Large intestine (tissue), 3 donors: ENCODE results near the gene TLK1. TPM values are rescaled to one million over a fixed set of nuclear protein-coding genes. Genes with fewer than 3 reads are reported as not detected.
A peak's percentile ranks its signal among the peaks of the same experiment; 100 is the strongest.

Experiments used
- DNase-seq, 2 donors: peaks; one replicate each; pipeline versions ENCODE4 v3.0.0 to v3.0.0-alpha.2; 2013
- H3K27ac ChIP-seq: one replicate; pipeline ENCODE4 v1.5.1; 2013; ENCODE audit warnings: low read length
- H3K27me3 ChIP-seq: 2 replicates; pipeline ENCODE4 v1.6.1; 2013; ENCODE audit warnings: low read length; ENCODE audit not compliant: control insufficient read depth, insufficient read depth
- H3K36me3 ChIP-seq: 2 replicates; pipeline ENCODE4 v1.6.1; 2013; ENCODE audit warnings: low read length; ENCODE audit not compliant: control insufficient read depth, insufficient read depth
- H3K4me1 ChIP-seq: one replicate; pipeline ENCODE4 v1.6.1; 2013; ENCODE audit warnings: low read length; ENCODE audit not compliant: control insufficient read depth, insufficient read depth
- H3K4me3 ChIP-seq: one replicate; pipeline ENCODE4 v1.5.1; 2013; ENCODE audit warnings: low read length
- H3K9me3 ChIP-seq: one replicate; pipeline ENCODE4 v1.6.1; 2013; ENCODE audit warnings: mild to moderate bottlenecking, low read depth, low read length, moderate library complexity; ENCODE audit not compliant: control insufficient read depth
- WGBS: methylation state at CpG from one replicate; pipeline ENCODE4 v1.1.5; 2013; ENCODE audit warnings: low lambda C conversion rate; ENCODE audit not compliant: insufficient coverage; 5-methylcytosine and 5-hydroxymethylcytosine counted together
- polyA plus RNA-seq: library from polyadenylated mRNA; unstranded; fragments of 120-200 nt; gene quantifications from one replicate; pipeline ENCODE4 v1.2.1, GENCODE V29; 2013

The TLK1 gene
- polyA plus RNA-seq, 1 donor: 32.8 TPM

- 83% methylated on average over 2 of the region's 2 CpGs for WGBS
- Histone ChIP-seq H3K27me3 (no peaks in the 10 kb centered on the region), H3K9me3 (no peaks in the 10 kb centered on the region), H3K27ac (no peak overlapping the region), H3K4me3 (no peak overlapping the region), H3K4me1 (peaks cover 5% of the 10 kb centered on the region), H3K36me3 (no peaks in the 10 kb centered on the region)
- DNase-seq: no peak
Measured at GRCh38 chr2:171143670-171144062, 17.0 kb downstream of the TLK1 start.

- H3K36me3 ChIP-seq: no peaks in the 10 kb centered on the region
- H3K9me3 ChIP-seq: no peaks in the 10 kb centered on the region
- H3K4me3 ChIP-seq: no peak overlapping the region
- H3K27ac ChIP-seq: no peak overlapping the region
- no peaks in the 10 kb centered on the region for H3K27me3 ChIP-seq
- DNase-seq: no peak
- 75% methylated on average over 2 of the region's 3 CpGs for WGBS
- H3K4me1 ChIP-seq: peaks cover 5% of the 10 kb centered on the region
Measured at GRCh38 chr2:171142398-171142797, 18.3 kb downstream of the TLK1 start.

GRCh38 chr2:171141320-171141719 lies 19.4 kb downstream of the TLK1 start:
- no peak for DNase-seq
- Histone ChIP-seq H3K4me1 (no peaks in the 10 kb centered on the region), H3K27me3 (no peaks in the 10 kb centered on the region), H3K36me3 (no peaks in the 10 kb centered on the region), H3K9me3 (no peaks in the 10 kb centered on the region), H3K27ac (no peak overlapping the region), H3K4me3 (no peak overlapping the region)
- 100% methylated on average over 1 of the region's 1 CpG for WGBS

- no peaks in the 10 kb centered on the region for H3K27me3 ChIP-seq
- DNase-seq: no peak
- no peak overlapping the region for H3K4me3 ChIP-seq
- H3K36me3 ChIP-seq: no peaks in the 10 kb centered on the region
- H3K4me1 ChIP-seq: no peaks in the 10 kb centered on the region
- no peaks in the 10 kb centered on the region for H3K9me3 ChIP-seq
- WGBS: 95% methylated on average over 3 of the region's 9 CpGs
- H3K27ac ChIP-seq: no peak overlapping the region
Measured at GRCh38 chr2:171139860-171140259, 20.8 kb downstream of the TLK1 start.

GRCh38 chr2:171136024-171136423 lies 24.7 kb downstream of the TLK1 start:
- DNase-seq: no peak
- Histone ChIP-seq H3K27me3 (no peaks in the 10 kb centered on the region), H3K27ac (no peak overlapping the region), H3K4me3 (no peak overlapping the region), H3K9me3 (no peaks in the 10 kb centered on the region), H3K4me1 (no peaks in the 10 kb centered on the region), H3K36me3 (no peaks in the 10 kb centered on the region)
- 96% methylated on average over 3 of the region's 4 CpGs for WGBS

GRCh38 chr2:171134624-171135230 lies 26.0 kb downstream of the TLK1 start:
- Histone ChIP-seq H3K9me3 (no peaks in the 10 kb centered on the region), H3K4me3 (no peak overlapping the region), H3K27ac (no peak overlapping the region), H3K4me1 (no peaks in the 10 kb centered on the region), H3K27me3 (no peaks in the 10 kb centered on the region), H3K36me3 (no peaks in the 10 kb centered on the region)
- WGBS: 91% methylated on average over 1 of the region's 4 CpGs
- no peak for DNase-seq

GRCh38 chr2:171132086-171132485 lies 28.6 kb downstream of the TLK1 start:
- Histone ChIP-seq H3K27ac (no peak overlapping the region), H3K27me3 (no peaks in the 10 kb centered on the region), H3K4me1 (no peaks in the 10 kb centered on the region), H3K36me3 (no peaks in the 10 kb centered on the region), H3K9me3 (no peaks in the 10 kb centered on the region), H3K4me3 (no peak overlapping the region)
- no peak for DNase-seq
- WGBS: no CpG with 5 or more reads among the region's 5 CpGs

- Histone ChIP-seq H3K9me3 (no peaks in the 10 kb centered on the region), H3K4me1 (no peaks in the 10 kb centered on the region), H3K36me3 (no peaks in the 10 kb centered on the region), H3K4me3 (no peak overlapping the region), H3K27me3 (no peaks in the 10 kb centered on the region), H3K27ac (no peak overlapping the region)
- WGBS: no CpG with 5 or more reads among the region's 1 CpG
- DNase-seq: no peak
Measured at GRCh38 chr2:171128461-171128860, 32.2 kb downstream of the TLK1 start.

GRCh38 chr2:171124541-171124940 lies 36.2 kb downstream of the TLK1 start:
- Histone ChIP-seq H3K9me3 (no peaks in the 10 kb centered on the region), H3K4me3 (no peak overlapping the region), H3K27me3 (no peaks in the 10 kb centered on the region), H3K36me3 (no peaks in the 10 kb centered on the region), H3K4me1 (no peaks in the 10 kb centered on the region), H3K27ac (no peak overlapping the region)
- 87% methylated on average over 3 of the region's 4 CpGs for WGBS
- peak in 1 of 2 donors; percentile 4 for DNase-seq

- Histone ChIP-seq H3K36me3 (peaks cover 2% of the 10 kb centered on the region), H3K4me1 (no peaks in the 10 kb centered on the region), H3K27ac (no peak overlapping the region), H3K27me3 (no peaks in the 10 kb centered on the region), H3K4me3 (no peak overlapping the region), H3K9me3 (no peaks in the 10 kb centered on the region)
- no peak for DNase-seq
Measured at GRCh38 chr2:171109571-171109970, 51.1 kb downstream of the TLK1 start.

- H3K27me3 ChIP-seq: no peaks in the 10 kb centered on the region
- no peaks in the 10 kb centered on the region for H3K4me1 ChIP-seq
- H3K27ac ChIP-seq: no peak overlapping the region
- DNase-seq: no peak
- H3K9me3 ChIP-seq: no peaks in the 10 kb centered on the region
- WGBS: no CpG with 5 or more reads among the region's 1 CpG
- no peak overlapping the region for H3K4me3 ChIP-seq
- H3K36me3 ChIP-seq: peaks cover 2% of the 10 kb centered on the region
Measured at GRCh38 chr2:171109020-171109419, 51.7 kb downstream of the TLK1 start.
